AG10803 (cell line): ENCODE data around the gene RGR.

Source experiments
- DNase-seq: peaks from one replicate; pipeline ENCODE4 v3.0.0; 2010; ENCODE audit warnings: low read depth
- H3K4me3 ChIP-seq: 2 replicates; pipeline ENCODE4 v1.5.1; 2011; ENCODE audit warnings: mild to moderate bottlenecking, low read length, control low read depth
- TF ChIP-seq, protein P1 (sequence below): conservative IDR thresholded peaks from 2 replicates; pipeline ENCODE4 v1.5.1; 2011; ENCODE audit warnings: mild to moderate bottlenecking, low read length, control low read depth, inconsistent platforms

Gene RGR

DNA sequence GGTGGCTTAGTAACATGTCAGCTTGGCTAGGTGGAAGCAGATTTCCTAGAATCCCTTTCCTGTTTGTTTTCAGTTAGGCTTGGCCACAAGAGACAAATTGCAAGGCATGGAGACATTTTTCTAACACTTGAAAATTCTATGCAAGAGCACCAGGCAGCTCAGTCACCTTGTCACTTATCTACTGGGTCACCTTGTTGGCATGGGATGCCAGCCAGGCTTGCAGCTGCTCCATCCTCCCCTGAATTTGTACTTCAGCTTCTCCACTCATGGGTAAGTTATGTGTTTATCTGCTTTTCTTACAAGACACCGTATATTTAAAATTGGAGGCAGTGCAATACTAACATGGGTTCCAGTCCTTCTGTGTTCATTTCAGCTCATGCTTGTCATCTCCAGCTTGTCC, 43.3 kb downstream of the RGR start:
- DNase-seq, result no peak
- H3K4me3 ChIP-seq, result no peak overlapping the region
- TF ChIP-seq, protein P1, sequence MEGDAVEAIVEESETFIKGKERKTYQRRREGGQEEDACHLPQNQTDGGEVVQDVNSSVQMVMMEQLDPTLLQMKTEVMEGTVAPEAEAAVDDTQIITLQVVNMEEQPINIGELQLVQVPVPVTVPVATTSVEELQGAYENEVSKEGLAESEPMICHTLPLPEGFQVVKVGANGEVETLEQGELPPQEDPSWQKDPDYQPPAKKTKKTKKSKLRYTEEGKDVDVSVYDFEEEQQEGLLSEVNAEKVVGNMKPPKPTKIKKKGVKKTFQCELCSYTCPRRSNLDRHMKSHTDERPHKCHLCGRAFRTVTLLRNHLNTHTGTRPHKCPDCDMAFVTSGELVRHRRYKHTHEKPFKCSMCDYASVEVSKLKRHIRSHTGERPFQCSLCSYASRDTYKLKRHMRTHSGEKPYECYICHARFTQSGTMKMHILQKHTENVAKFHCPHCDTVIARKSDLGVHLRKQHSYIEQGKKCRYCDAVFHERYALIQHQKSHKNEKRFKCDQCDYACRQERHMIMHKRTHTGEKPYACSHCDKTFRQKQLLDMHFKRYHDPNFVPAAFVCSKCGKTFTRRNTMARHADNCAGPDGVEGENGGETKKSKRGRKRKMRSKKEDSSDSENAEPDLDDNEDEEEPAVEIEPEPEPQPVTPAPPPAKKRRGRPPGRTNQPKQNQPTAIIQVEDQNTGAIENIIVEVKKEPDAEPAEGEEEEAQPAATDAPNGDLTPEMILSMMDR, result no peak

DNA sequence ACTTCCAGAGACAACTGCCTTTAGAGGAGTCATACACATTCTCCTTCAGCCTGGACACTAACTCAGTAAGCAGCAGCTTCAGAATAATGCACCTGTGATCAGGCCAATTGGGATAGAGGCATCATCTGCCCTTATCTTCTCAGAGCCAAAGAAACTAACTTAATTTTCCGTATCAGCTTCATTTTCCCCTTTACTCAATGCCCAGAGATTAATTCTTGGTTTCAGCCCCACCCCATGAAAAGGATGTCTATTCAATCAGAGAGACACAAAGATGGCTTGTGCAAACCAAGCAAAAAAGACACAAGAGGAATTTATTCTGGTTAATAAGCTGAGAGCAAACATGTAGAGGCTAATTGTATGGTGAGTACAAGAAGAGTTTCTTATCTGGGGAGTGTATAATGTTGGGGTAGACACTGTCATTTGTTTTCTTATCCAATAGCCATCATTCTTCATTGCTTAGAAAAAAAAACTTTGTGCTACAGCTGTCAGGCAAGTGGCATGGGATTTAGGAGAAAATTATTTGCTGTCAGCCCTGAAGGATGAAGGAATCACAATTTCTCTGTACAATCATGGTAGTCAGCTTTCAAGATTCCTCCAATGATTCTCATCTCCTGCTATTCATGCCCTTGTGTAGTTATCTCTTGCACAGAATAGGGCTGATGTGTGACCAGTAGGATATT, 44.8 kb downstream of the RGR start:
- TF ChIP-seq, protein P1, result no peak
- no peak overlapping the region for H3K4me3 ChIP-seq
- no peak for DNase-seq

DNA sequence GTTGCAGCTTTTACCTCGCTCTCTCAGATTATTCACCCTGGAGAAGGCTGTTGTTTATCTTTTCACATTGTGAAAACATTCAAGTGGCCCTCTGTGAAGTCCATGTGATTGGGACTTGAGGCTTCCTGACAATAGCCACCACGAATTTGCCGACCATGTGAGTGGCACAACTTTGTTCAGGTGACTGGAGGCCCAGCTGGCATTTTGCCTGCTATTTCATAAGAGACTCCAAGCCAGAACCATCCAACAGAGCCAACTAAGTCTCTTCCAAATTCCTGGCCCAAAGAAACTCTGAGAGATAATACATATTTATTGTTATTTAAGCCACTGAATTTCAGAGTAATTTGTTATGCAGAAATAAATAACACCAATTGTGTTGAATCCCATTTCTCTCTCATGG, 45.4 kb downstream of the RGR start:
- TF ChIP-seq, protein P1, result no peak
- no peak overlapping the region for H3K4me3 ChIP-seq
- DNase-seq, result no peak

DNA sequence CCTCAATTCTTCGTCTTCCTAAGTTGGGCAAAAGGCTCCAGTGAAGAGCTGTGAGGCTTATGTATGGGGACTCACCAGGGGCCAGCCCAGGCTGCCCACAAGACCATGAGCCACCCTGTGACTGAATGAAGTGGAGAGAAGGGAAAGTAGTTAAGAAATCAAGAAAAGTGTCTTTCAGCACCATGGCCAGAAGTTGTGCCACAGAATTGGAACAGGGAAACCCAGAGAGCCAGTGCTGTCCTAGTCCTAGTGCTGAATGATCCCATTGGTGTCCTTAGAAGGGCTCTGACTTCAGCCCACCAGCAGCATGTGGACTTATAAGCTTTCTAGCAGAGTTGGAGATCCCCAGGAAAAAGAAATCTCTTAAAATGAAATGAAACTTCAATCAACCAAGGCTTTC, 46.5 kb downstream of the RGR start:
- TF ChIP-seq, protein P1, result no peak
- H3K4me3 ChIP-seq, result no peak overlapping the region
- DNase-seq, result peak; percentile 47

DNA sequence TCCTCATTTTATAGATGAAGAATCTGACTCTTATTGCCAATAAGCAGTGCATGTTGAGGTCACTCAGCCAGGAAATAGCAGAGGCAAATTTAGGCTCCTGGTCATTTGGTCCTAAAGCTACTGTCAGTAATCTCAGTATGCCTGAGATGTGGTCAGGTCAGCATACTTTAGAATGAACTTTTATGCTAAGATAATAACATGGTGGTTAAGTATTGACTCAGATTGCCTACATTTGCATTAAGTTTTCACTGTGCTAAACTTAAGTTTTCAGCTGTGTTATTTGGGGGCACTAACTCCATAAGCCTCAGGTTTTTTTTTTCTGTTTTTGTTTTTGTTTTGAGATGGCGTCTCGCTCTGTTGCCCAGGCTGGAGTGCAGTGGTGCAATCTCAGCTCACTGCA, 47.6 kb downstream of the RGR start:
- no peak for DNase-seq
- TF ChIP-seq, protein P1, result no peak
- H3K4me3 ChIP-seq, result no peak overlapping the region

DNA sequence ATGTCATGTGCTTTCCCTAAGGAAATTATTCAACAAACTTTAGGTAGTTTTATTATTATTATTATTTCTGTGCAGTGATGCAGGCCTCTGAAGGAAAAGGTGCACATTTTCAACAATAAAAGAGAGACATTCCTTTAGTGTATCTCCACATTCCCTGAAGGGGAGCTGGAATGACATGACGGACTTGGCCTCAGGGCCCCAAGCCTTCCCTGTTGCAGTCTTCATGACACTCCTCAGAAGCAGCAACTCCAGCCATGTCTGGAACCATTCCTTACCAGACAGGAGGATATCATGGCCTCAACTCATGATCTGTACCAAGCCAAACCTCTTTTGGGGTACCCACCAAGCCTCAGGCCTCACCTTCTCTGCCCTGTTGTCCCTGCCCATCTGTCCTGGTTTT, 48.3 kb downstream of the RGR start:
- no peak for DNase-seq
- no peak overlapping the region for H3K4me3 ChIP-seq
- TF ChIP-seq, protein P1, result no peak

DNA sequence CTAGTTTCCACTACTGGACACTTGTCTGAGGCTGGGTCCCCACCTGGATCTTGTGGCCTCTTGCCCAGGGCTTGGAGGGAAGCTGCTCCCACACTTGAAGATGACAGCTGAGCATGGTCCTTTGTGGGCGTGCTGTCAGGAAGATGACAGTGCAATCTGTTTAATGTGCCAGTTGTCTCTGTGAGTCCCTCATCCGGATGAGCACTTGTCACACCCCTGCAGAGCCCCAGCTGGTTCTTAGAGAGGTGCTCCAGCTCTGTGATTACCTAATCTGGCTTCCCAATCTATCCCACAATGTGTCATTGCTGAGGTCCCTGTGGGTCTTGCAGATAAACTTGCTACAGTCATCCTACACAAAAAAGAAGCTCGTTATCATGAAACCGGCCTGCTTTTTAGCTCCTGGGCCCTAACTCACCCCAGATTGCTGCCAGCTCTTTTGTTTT, 48.7 kb downstream of the RGR start:
- no peak for DNase-seq
- H3K4me3 ChIP-seq, result no peak overlapping the region
- TF ChIP-seq, protein P1, result no peak
